Measurements from ENCODE around the gene IMMP2L. TPM values are rescaled to one million over a fixed set of nuclear protein-coding genes. Genes with fewer than 3 reads are reported as not detected.
"Not testable (repeated sequence)": the region's sequence is repeated elsewhere in the genome, so short reads cannot be mapped to it uniquely, and the experiment has no call there.

The IMMP2L gene
- total RNA-seq, 1 experiment from 2014 or later: 8.7 TPM

GRCh38 chr7:111509288-111509687, 53.0 kb downstream of the IMMP2L start:
- DNase-seq (ENCODE audit: low spot score): no peak

GRCh38 chr7:111508387-111508786, 53.9 kb downstream of the IMMP2L start:
- no peak for DNase-seq (ENCODE audit: low spot score)

- not testable (repeated sequence) for DNase-seq (ENCODE audit: low spot score)
Measured at GRCh38 chr7:111505422-111505821, 56.9 kb downstream of the IMMP2L start.

- DNase-seq (ENCODE audit: low spot score): not testable (repeated sequence)
Measured at GRCh38 chr7:111501799-111502198, 60.5 kb downstream of the IMMP2L start.

GRCh38 chr7:111499027-111499426, 63.3 kb downstream of the IMMP2L start:
- peak; percentile 8 for DNase-seq (ENCODE audit: low spot score)

- DNase-seq (ENCODE audit: low spot score): no peak
Measured at GRCh38 chr7:111498391-111499007, 63.8 kb downstream of the IMMP2L start.

GRCh38 chr7:111495173-111495810, 67.0 kb downstream of the IMMP2L start:
- DNase-seq (ENCODE audit: low spot score): no peak

GRCh38 chr7:111492234-111492633, 70.1 kb downstream of the IMMP2L start:
- DNase-seq (ENCODE audit: low spot score): no peak

- DNase-seq (ENCODE audit: low spot score): peak; percentile 65
Measured at GRCh38 chr7:111486472-111487142, 75.7 kb downstream of the IMMP2L start.

- no peak for DNase-seq (ENCODE audit: low spot score)
Measured at GRCh38 chr7:111485701-111486380, 76.5 kb downstream of the IMMP2L start.

GRCh38 chr7:111483078-111483477, 79.2 kb downstream of the IMMP2L start:
- no peak for DNase-seq (ENCODE audit: low spot score)

- DNase-seq (ENCODE audit: low spot score): no peak
Measured at GRCh38 chr7:111477462-111478225, 84.6 kb downstream of the IMMP2L start.

- DNase-seq (ENCODE audit: low spot score): no peak
Measured at GRCh38 chr7:111476586-111477293, 85.6 kb downstream of the IMMP2L start.

GRCh38 chr7:111475959-111476358, 86.3 kb downstream of the IMMP2L start:
- no peak for DNase-seq (ENCODE audit: low spot score)

- no peak for DNase-seq (ENCODE audit: low spot score)
Measured at GRCh38 chr7:111475419-111475748, 86.9 kb downstream of the IMMP2L start.

GRCh38 chr7:111474723-111475418, 87.4 kb downstream of the IMMP2L start:
- no peak for DNase-seq (ENCODE audit: low spot score)

- no peak for DNase-seq (ENCODE audit: low spot score)
Measured at GRCh38 chr7:111473449-111474198, 88.7 kb downstream of the IMMP2L start.

- no peak for DNase-seq (ENCODE audit: low spot score)
Measured at GRCh38 chr7:111470998-111471397, 91.3 kb downstream of the IMMP2L start.

- not testable (repeated sequence) for DNase-seq (ENCODE audit: low spot score)
Measured at GRCh38 chr7:111469894-111470293, 92.4 kb downstream of the IMMP2L start.

GRCh38 chr7:111465774-111466173, 96.5 kb downstream of the IMMP2L start:
- not testable (repeated sequence) for DNase-seq (ENCODE audit: low spot score)
